ENCODE results near the gene NELFE. TPM values are rescaled to one million over a fixed set of nuclear protein-coding genes. Genes with fewer than 3 reads are reported as not detected.
"Not testable (repeated sequence)": the region's sequence is repeated elsewhere in the genome, so short reads cannot be mapped to it uniquely, and the experiment has no call there.

Gene NELFE, protein sequence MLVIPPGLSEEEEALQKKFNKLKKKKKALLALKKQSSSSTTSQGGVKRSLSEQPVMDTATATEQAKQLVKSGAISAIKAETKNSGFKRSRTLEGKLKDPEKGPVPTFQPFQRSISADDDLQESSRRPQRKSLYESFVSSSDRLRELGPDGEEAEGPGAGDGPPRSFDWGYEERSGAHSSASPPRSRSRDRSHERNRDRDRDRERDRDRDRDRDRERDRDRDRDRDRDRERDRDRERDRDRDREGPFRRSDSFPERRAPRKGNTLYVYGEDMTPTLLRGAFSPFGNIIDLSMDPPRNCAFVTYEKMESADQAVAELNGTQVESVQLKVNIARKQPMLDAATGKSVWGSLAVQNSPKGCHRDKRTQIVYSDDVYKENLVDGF
- 10 to 100 TPM; 67.0 to 94.0 (median 75.0) TPM for total RNA-seq

DNA sequence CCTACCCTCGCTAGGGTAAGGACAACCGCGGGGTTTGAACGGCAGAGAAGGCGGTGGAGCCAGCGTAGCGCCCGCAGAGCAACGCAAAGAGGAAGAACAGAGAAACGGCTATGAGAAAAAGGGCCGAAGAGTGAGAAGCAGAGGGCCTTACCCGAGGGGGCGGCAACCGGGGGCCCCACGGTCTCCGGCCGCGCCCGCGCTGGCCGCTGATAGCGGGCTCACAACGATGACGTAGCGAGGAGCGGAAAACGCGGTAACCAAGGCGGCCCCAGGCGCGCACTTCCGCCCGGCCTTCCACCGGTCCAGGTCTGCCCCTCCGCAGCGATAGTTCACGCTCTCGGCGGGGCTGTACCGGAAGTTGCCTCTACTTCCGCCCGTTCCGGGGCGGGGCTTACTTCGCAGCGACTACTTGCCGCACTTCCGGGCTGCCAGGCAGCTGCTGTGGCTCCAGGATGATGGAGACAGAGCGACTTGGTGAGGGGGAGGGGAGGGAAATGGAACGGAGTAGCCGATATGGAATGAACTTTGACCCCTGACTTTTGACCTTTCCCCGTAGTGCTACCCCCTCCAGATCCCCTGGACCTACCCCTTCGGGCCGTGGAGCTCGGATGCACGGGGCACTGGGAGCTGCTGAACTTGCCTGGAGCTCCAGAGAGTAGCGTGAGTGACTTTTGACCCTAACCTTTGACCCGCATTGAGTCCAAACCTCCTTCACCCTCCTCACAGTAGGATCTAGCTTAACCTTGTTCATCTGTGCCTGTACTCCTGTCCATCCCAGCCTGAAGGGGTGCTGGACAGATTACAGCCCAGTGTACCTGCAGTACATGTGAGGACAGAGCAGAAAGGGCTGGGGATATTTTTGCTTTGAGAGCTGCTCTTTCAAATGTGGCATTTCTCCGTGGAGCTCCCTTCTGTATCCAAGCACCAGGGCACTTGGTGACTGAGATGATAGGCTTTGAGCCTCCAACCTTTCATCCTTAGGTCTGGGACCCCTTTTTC is at the start of gene NELFE, which contains the start of gene SKIC2:
NELFE (minus strand) TSS at position 231 of the 999 bp plus-strand sequence. CDS start 525 bp downstream, outside the sequence.
SKIC2 (plus strand) TSS at position 435 of the 999 bp plus-strand sequence; CDS start at position 453, 18 bp downstream.
- TF ChIP-seq, protein P1, sequence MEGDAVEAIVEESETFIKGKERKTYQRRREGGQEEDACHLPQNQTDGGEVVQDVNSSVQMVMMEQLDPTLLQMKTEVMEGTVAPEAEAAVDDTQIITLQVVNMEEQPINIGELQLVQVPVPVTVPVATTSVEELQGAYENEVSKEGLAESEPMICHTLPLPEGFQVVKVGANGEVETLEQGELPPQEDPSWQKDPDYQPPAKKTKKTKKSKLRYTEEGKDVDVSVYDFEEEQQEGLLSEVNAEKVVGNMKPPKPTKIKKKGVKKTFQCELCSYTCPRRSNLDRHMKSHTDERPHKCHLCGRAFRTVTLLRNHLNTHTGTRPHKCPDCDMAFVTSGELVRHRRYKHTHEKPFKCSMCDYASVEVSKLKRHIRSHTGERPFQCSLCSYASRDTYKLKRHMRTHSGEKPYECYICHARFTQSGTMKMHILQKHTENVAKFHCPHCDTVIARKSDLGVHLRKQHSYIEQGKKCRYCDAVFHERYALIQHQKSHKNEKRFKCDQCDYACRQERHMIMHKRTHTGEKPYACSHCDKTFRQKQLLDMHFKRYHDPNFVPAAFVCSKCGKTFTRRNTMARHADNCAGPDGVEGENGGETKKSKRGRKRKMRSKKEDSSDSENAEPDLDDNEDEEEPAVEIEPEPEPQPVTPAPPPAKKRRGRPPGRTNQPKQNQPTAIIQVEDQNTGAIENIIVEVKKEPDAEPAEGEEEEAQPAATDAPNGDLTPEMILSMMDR (IDR thresholded peaks at IDR 0.05), result no peak
- peak; percentile 97 for ATAC-seq (ENCODE audit: low FRiP score)
- peak; percentile 86 for DNase-seq (ENCODE audit: low spot score)

DNA sequence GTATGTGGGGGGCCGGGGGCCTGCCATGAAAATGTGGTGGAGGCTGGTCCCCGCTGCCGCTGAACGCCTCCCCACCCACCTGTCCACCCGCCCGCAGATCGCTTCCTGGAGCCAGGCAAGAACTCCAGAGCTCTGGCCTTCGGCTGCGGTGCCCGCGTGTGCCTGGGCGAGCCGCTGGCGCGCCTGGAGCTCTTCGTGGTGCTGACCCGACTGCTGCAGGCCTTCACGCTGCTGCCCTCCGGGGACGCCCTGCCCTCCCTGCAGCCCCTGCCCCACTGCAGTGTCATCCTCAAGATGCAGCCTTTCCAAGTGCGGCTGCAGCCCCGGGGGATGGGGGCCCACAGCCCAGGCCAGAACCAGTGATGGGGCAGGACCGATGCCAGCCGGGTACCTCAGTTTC is 49.3 kb upstream of the NELFE start:
- not testable (repeated sequence) for ATAC-seq (ENCODE audit: low FRiP score); DNase-seq (ENCODE audit: low spot score)

DNA sequence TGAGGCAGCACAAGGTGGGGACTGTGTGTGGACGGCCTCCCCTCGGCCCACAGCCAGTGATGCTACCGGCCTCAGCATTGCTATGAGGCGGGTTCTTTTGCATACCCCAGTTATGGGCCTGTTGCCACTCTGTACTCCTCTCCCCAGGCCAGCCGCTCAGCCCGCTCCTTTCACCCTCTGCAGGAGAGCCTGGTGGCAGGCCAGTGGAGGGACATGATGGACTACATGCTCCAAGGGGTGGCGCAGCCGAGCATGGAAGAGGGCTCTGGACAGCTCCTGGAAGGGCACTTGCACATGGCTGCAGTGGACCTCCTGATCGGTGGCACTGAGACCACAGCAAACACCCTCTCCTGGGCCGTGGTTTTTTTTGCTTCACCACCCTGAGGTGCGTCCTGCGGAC is 48.3 kb upstream of the NELFE start:
- not testable (repeated sequence) for ATAC-seq (ENCODE audit: low FRiP score); DNase-seq (ENCODE audit: low spot score)

DNA sequence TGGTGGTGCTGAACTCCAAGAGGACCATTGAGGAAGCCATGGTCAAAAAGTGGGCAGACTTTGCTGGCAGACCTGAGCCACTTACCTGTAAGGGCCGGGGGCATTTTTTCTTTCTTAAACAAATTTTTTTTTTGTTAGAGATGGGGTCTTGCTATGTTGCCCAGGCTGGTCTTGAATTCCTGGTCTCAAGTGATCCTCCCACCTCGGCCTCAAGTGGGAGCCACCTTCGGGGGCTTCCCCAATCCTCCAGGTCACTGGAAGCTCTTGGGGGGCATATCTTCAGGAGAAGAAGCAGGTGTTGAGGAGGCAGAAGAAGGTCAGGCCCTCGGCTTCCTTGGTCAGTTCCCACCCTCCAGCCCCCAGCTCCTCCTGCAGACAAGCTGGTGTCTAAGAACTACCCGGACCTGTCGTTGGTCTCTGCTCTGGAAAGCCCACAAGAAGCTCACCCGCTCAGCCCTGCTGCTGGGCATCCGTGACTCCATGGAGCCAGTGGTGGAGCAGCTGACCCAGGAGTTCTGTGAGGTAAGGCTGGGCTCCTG is 47.3 kb upstream of the NELFE start:
- not testable (repeated sequence) for ATAC-seq (ENCODE audit: low FRiP score); DNase-seq (ENCODE audit: low spot score)

DNA sequence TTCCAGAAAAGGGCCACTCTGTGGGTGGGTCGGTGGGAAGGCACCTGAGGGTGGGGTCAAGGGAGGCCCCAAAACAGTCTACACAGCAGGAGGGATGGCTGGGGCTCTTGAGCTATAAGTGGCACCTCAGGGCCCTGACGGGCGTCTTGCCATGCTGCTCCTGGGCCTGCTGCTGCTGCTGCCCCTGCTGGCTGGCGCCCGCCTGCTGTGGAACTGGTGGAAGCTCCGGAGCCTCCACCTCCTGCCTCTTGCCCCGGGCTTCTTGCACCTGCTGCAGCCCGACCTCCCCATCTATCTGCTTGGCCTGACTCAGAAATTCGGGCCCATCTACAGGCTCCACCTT is 46.7 kb upstream of the NELFE start:
- not testable (repeated sequence) for ATAC-seq (ENCODE audit: low FRiP score); DNase-seq (ENCODE audit: low spot score)

DNA sequence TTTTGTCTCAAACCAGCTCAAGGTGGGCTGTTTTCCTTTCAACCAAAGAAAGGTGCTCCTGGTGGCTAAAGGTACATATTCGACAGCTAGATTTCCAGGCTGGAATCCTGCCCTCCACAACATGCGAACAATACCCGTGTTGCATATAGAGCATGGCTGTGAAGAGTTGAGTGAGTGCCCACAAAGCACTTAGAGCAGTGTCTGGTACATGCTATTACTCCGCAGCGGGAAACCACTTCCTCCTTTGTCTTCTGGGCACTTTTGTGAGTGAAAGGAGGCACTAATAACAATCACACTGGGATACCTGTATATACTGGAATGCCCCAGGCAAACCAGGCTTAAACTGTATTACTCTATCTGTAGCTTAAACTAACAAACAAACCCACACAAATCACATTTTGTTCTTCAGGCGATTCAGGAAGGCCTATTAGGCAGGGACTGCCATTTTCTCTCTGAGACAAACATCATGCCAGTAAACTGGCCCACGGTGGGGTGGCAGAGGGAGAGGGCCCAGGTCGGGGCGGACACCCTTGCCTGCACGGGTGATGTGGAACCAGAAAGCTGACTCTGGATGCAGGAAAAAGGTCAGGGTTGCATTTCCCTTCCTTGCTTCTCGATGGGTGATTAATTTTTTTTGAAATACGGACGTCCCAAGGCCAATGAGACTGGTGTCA is 46.2 kb upstream of the NELFE start:
- not testable (repeated sequence) for ATAC-seq (ENCODE audit: low FRiP score)

DNA sequence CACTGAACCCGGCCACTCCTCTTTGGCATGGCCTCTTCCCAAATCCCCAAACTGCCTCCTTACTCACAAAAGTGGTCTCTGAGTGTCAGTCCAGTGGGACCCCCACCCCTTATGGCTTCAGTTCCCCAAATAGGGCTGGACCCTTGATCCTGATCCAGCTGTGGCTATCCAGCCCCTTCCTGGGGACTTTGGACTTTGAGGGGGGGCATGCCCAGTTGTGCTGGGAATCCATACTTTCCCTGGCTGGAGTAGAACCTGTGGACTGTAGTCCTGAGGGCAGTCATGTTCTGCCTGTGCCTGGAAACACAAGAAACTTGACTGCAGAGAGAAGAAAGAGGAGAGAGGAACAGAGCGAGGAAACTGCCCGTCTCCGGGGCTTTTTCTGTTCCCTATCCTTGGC is 45.6 kb upstream of the NELFE start:
- ATAC-seq (ENCODE audit: low FRiP score); DNase-seq (ENCODE audit: low spot score): not testable (repeated sequence)

More for the DNA sequence above, 46.2 kb upstream of the NELFE start:
- DNase-seq (ENCODE audit: low spot score), result not testable (repeated sequence)

DNA sequence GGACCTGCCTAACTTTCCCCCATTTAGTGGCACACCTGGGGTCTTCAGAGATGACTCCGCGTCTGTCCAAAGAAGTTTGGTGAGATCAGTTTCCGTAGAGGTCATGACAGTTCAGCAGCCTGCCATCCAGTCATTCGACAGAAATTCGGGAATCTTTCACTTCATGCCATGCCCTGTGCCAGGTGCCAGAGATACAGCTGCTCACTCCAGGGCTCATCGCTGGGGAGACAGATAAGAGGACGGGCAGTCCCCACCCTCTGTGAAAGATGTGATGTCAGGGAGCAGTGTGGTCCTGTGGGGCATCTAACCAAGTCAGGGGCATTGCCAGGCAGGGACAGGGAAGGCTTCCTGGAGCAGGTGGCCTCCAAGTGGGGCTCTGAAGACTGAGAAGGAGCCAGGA is 44.5 kb upstream of the NELFE start:
- ATAC-seq (ENCODE audit: low FRiP score), result peak; percentile 55
- not testable (repeated sequence) for DNase-seq (ENCODE audit: low spot score)

DNA sequence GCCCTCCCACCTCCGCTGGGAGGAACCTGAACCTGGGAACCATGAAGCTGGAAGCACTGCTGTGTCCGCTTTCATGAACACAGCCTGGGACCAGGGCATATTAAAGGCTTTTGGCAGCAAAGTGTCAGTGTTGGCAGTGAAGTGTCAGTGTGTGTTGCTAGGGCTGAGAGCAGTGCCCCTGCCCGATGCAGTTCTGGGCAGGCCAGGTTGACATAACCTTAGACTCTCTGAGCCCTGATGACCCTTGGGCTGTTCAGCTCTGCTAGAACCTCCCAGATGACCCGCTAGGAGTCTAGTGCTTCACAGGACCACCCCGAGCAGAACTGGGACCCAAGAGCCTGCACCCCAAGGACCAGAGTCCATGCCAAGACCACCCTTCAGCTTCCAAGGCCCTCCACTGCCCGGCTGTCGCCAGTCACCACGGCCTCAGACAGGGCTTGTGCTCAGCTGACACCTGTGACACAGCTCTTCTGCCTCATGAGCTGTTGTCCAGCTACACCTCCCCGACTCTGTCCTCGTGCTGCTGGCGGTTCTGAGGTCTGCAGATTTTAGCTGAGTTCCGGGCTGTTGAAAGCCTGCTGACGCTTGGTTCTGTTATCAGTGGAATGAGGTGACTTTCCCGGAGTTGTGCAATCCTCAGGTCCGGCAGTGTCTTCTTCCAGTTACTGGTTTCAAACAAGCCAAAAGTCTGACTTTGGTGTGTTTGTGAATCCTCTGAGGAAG is 43.9 kb upstream of the NELFE start:
- peak; percentile 71 for ATAC-seq (ENCODE audit: low FRiP score)
- not testable (repeated sequence) for DNase-seq (ENCODE audit: low spot score)

DNA sequence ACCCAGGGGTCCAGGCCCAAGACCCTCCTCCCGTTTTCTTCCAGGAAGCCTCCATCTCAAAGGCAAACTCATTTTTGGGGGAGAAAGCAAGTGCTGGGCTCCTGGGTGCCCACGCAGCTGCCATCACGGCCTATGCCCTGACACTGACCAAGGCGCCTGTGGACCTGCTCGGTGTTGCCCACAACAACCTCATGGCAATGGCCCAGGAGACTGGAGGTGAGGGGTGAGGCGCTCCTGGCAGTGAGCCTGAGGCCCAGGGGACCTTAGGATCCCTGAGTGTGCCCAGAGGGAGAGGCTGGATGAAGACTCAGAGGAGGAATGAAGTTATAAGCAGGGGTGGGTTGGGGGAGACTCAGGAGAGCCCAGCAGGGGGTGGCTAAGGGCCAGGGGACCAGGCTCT is 37.6 kb upstream of the NELFE start:
- not testable (repeated sequence) for ATAC-seq (ENCODE audit: low FRiP score); DNase-seq (ENCODE audit: low spot score)

DNA sequence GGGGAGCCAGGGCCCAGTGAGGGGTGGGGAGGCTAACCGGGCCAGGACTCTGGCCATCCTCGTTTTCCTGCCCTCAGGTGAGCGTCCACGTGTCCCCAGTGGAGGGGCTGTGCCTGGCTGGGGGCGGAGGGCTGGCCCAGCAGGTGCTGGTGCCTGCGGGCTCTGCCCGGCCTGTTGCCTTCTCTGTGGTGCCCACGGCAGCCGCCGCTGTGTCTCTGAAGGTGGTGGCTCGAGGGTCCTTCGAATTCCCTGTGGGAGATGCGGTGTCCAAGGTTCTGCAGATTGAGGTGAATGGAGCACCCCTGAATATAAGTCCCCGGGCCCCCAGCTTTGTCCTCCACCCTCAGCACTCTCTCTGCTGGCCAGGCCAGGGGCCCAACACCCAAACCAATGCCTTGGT is 35.6 kb upstream of the NELFE start:
- not testable (repeated sequence) for DNase-seq (ENCODE audit: low spot score); ATAC-seq (ENCODE audit: low FRiP score)

DNA sequence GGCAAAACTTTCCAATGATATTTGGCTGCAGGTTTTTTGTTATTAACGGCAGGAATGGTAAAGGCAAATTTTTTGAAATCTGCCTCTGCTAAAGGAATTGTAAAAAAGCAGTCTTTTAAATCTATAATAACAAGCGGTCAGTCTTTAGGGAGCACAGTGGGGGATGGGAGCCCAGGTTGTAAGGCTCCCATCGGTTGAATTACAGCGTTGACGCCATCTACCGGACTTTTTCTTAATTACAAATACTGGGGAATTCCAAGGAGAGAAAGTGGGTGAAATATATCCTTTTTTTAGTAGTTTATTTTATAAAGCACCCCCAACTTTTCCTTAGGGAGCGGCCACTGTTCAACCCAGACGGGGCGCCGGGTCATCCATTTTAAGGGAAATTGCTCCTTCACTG is 30.6 kb upstream of the NELFE start:
- not testable (repeated sequence) for ATAC-seq (ENCODE audit: low FRiP score); DNase-seq (ENCODE audit: low spot score)

DNA sequence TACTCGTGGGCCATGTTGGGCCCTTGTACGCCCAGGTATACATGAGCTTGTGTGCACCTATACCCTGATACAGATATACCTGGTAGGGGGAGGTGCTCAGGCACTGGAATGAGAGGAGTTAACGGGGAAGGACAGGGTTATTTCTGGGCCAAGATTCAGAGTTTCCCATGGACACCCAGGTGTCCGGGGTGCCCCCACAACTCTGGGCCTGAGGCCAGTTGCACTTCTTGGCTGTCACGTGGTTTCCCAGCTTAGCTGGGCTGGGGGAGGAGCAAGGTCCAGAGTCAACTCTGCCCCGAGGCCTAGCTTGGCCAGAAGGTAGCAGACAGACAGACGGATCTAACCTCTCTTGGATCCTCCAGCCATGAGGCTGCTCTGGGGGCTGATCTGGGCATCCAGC is 23.0 kb upstream of the NELFE start, which contains the start of gene C4A:
C4A (plus strand) TSS at position 314 of the 400 bp plus-strand sequence; CDS start at position 365, 51 bp downstream.
- ATAC-seq (ENCODE audit: low FRiP score), result peak; percentile 69
- DNase-seq (ENCODE audit: low spot score), result not testable (repeated sequence)

DNA sequence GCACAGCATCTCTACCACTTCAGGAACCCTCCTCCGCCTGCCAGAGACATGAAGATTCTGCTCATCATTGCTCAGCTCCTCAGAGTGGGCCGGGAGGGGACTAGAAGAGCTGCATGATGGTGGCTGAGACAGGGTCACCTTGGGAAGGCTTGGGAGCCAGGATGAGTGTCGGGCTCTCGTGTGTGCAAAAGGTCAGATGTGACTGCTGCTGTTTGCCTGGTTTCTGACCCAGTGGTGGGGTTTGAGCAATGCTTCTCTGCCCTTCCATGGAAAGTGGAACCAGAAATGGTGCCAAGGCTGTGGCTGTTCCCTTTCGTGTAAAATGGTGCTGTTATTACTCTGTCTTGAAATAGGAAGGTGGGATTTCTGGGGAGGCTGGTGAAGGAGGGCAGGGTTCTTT is 22.2 kb upstream of the NELFE start:
- not testable (repeated sequence) for ATAC-seq (ENCODE audit: low FRiP score); DNase-seq (ENCODE audit: low spot score)

DNA sequence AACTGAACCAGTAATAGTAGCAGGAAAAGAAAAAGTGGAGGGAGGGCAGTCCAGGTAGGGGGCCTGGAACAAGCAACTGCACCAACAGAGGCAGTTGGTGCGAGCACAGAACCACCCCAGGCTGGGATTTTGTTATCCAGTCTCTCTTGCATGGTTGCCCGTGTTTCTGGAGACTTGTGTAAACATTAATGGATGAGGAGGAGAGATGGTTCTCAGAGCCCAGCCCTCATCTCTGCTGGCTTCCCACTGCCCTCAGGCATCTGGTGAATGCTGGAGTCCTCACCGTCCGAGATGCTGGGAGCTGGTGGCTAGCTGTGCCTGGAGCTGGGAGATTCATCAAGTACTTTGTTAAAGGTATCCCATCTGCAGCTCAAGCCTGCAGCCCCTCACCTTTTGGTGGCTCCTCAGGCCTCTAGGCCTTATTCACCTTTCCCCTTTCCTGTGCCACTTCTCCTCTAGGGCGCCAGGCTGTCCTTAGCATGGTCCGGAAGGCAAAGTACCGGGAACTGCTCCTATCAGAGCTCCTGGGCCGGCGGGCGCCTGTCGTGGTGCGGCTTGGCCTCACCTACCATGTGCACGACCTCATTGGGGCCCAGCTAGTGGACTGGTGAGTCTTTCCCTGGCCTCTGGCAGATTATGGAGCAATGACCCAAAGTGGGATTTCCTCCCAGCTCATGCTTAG is 21.6 kb upstream of the NELFE start:
- not testable (repeated sequence) for ATAC-seq (ENCODE audit: low FRiP score); DNase-seq (ENCODE audit: low spot score)
